Hepatocyte (in vitro differentiated cells): ENCODE measurements around the gene ZNF785.

Experiments used
- EZH2phosphoT487 ChIP-seq: fragments of 200-600 bp; sonication (generic); IDR thresholded peaks from one replicate; pipeline ENCODE4 v1.6.1; 2018; ENCODE audit warnings: antibody characterized with exemption, mild to moderate bottlenecking, low read depth, moderate library complexity; ENCODE audit not compliant: unreplicated experiment, severe bottlenecking
- TF ChIP-seq, protein P1 (sequence below): fragments of 200-600 bp; sonication (generic); IDR thresholded peaks from 2 replicates; pipeline ENCODE4 v1.5.1; 2016; ENCODE audit warnings: antibody characterized with exemption, mild to moderate bottlenecking; ENCODE audit not compliant: poor library complexity

DNA sequence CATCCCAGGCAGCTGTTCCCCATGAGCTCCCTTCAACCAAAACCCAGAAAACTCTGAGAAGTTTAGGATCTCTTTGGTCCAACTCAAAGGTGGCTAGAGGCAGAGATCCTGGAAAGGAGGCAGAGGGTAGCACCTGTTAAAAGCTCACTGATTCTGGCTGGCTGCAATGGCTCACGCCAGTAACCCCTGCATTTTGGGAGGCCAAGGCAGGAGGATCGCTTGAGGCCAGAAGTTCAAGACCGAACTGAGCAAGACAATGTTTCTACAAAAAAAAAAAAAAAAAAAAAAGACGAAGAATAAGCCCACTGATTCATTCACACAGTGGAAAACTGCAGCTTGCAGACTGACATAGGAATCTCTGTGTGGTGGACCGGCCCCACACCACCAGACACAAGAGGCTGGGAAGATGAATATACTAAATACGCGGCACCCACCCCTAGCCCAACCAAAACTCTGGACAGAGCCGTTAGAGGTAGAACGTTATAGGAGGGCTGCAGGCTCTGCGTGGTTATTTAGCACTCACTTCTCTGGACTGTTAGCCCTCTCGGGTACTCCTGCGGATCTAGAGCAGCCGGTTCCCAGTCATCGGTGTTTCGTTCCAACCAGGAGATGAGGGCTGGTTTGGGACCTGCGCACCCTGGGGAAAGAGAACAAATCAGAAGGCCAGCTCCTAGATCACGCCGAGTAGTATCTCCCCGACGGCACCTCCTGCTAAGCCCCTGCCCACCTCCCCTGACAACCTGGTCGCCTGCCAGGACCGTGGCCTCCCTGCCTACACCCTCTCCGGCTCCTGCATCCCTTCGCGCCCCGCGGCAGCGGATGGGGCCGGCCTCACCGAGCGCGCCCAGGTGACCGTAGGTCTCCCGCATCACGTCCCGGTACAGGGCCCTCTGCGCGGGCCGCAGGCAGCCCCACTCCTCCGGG, 23.8 kb upstream of the ZNF785 start:
- TF ChIP-seq, protein P1, sequence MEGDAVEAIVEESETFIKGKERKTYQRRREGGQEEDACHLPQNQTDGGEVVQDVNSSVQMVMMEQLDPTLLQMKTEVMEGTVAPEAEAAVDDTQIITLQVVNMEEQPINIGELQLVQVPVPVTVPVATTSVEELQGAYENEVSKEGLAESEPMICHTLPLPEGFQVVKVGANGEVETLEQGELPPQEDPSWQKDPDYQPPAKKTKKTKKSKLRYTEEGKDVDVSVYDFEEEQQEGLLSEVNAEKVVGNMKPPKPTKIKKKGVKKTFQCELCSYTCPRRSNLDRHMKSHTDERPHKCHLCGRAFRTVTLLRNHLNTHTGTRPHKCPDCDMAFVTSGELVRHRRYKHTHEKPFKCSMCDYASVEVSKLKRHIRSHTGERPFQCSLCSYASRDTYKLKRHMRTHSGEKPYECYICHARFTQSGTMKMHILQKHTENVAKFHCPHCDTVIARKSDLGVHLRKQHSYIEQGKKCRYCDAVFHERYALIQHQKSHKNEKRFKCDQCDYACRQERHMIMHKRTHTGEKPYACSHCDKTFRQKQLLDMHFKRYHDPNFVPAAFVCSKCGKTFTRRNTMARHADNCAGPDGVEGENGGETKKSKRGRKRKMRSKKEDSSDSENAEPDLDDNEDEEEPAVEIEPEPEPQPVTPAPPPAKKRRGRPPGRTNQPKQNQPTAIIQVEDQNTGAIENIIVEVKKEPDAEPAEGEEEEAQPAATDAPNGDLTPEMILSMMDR: no peak
- TF ChIP-seq EZH2phosphoT487: no peak
